Measurements from ENCODE around the gene METTL22.

DNA sequence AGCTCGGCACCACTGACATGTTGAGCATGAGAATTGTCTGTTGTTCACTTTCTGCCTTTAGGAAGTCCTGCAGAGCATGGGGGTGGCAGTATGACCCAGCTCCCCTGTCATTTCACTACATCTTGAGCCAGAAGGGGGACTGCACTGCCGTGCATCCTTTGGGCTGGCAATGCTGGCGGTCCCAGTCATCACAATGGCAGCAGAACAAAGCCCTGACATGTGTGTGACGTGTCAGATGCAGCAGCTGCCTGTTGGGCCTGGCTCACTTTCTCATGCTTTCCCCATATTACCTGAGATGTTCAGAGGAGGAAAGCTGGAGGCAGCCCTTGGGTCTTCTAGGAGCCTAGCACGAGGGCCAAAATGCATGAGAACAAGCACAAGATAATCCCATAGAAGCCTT lies 46.6 kb downstream of the METTL22 start:
- TF ChIP-seq, protein P1, sequence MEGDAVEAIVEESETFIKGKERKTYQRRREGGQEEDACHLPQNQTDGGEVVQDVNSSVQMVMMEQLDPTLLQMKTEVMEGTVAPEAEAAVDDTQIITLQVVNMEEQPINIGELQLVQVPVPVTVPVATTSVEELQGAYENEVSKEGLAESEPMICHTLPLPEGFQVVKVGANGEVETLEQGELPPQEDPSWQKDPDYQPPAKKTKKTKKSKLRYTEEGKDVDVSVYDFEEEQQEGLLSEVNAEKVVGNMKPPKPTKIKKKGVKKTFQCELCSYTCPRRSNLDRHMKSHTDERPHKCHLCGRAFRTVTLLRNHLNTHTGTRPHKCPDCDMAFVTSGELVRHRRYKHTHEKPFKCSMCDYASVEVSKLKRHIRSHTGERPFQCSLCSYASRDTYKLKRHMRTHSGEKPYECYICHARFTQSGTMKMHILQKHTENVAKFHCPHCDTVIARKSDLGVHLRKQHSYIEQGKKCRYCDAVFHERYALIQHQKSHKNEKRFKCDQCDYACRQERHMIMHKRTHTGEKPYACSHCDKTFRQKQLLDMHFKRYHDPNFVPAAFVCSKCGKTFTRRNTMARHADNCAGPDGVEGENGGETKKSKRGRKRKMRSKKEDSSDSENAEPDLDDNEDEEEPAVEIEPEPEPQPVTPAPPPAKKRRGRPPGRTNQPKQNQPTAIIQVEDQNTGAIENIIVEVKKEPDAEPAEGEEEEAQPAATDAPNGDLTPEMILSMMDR (IDR thresholded peaks at IDR 0.05 in 2 of 3, conservative IDR thresholded peaks at IDR 0.05 in 1 of 3; ENCODE audit: control insufficient read depth in 2 of 3, extremely low read depth in 1 of 3, insufficient read depth in 1 of 3, low read depth in 3 of 3, low read length in 3 of 3), result no peak
- TF ChIP-seq CHD2 (IDR thresholded peaks at IDR 0.05; ENCODE audit: borderline replicate concordance, low read depth, low read length), result no peak
- no peak for TF ChIP-seq EZH2 (IDR thresholded peaks at IDR 0.05; ENCODE audit: borderline replicate concordance, control insufficient read depth, low read depth, low read length)

All from GM12878 (cell line).